Glutamatergic neuron (in vitro differentiated cells): Measurements from ENCODE around the gene RPL10A. TPM values are rescaled to one million over a fixed set of nuclear protein-coding genes. Genes with fewer than 3 reads are reported as not detected.

ENCODE experiments used
- DNase-seq: peaks from one replicate; pipeline ENCODE4 v3.0.0; 2022
- H3K27ac Mint-ChIP-seq: one replicate; pipeline ENCODE4 v1.8.0; 2020; ENCODE audit warnings: mild to moderate bottlenecking, mixed read lengths, inconsistent platforms; ENCODE audit not compliant: unreplicated experiment
- H3K27me3 Mint-ChIP-seq: one replicate; pipeline ENCODE4 v1.8.0; 2020; ENCODE audit warnings: mild to moderate bottlenecking, moderate library complexity, mixed read lengths, inconsistent platforms; ENCODE audit not compliant: unreplicated experiment
- H3K36me3 Mint-ChIP-seq: one replicate; pipeline ENCODE4 v1.8.0; 2020; ENCODE audit warnings: mild to moderate bottlenecking, mixed read lengths, inconsistent platforms; ENCODE audit not compliant: unreplicated experiment
- H3K4me1 Mint-ChIP-seq: one replicate; pipeline ENCODE4 v1.8.0; 2020; ENCODE audit warnings: mild to moderate bottlenecking, low read depth, mixed read lengths, inconsistent platforms; ENCODE audit not compliant: unreplicated experiment
- H3K4me3 Mint-ChIP-seq: one replicate; pipeline ENCODE4 v1.8.0; 2020; ENCODE audit warnings: mild to moderate bottlenecking, mixed read lengths, inconsistent platforms; ENCODE audit not compliant: unreplicated experiment
- H3K9me3 Mint-ChIP-seq: one replicate; pipeline ENCODE4 v1.8.0; 2020; ENCODE audit warnings: mild to moderate bottlenecking, moderate library complexity, mixed read lengths, inconsistent platforms; ENCODE audit not compliant: unreplicated experiment
- CTCF ChIP-seq: fragments of 200-600 bp; sonication (generic); IDR thresholded peaks from one replicate; pipeline ENCODE4 v1.5.0; 2021; ENCODE audit not compliant: partially characterized antibody, unreplicated experiment
- total RNA-seq: library from RNA; stranded (reverse); fragmentation: NEBNext Ultra II Directional; extraction: Animal tissue kit (Norgen Biotek cat#: 25700); gene quantifications from one replicate; pipeline ENCODE4 v1.2.1, GENCODE V29; 2021; ENCODE audit not compliant: unreplicated experiment

The RPL10A gene
- total RNA-seq, 1 donor from 2014 or later = 690 TPM

- no peak for TF ChIP-seq CTCF
- DNase-seq = peak; percentile 54
- Mint-ChIP-seq H3K27ac (peak overlapping the region; percentile 89), H3K4me1 (peaks cover 48% of the 10 kb centered on the region), H3K27me3 (peaks cover 10% of the 10 kb centered on the region), H3K4me3 (peak overlapping the region; percentile 80), H3K36me3 (no peaks in the 10 kb centered on the region), H3K9me3 (peaks cover 13% of the 10 kb centered on the region)
These were observed 24.2 kb downstream of the RPL10A start for GRCh38 chr6:35492258-35492973.

GRCh38 chr6:35492974-35493284 lies 24.7 kb downstream of the RPL10A start:
- peaks cover 10% of the 10 kb centered on the region for H3K27me3 Mint-ChIP-seq
- no peak for TF ChIP-seq CTCF
- peak overlapping the region; percentile 89 for H3K27ac Mint-ChIP-seq
- no peaks in the 10 kb centered on the region for H3K36me3 Mint-ChIP-seq
- peak overlapping the region; percentile 80 for H3K4me3 Mint-ChIP-seq
- DNase-seq = no peak
- peaks cover 13% of the 10 kb centered on the region for H3K9me3 Mint-ChIP-seq
- peaks cover 43% of the 10 kb centered on the region for H3K4me1 Mint-ChIP-seq

- Mint-ChIP-seq H3K27me3 (peaks cover 10% of the 10 kb centered on the region), H3K27ac (peak overlapping the region; percentile 89), H3K4me1 (peaks cover 41% of the 10 kb centered on the region), H3K36me3 (no peaks in the 10 kb centered on the region), H3K9me3 (peaks cover 14% of the 10 kb centered on the region), H3K4me3 (peak overlapping the region; percentile 80)
- TF ChIP-seq CTCF = no peak
- no peak for DNase-seq
These were observed 25.2 kb downstream of the RPL10A start for GRCh38 chr6:35493307-35493983.

GRCh38 chr6:35494161-35494563 lies 26.0 kb downstream of the RPL10A start:
- DNase-seq = peak; percentile 46
- Mint-ChIP-seq H3K9me3 (peaks cover 14% of the 10 kb centered on the region), H3K4me3 (peak overlapping the region; percentile 80), H3K4me1 (peaks cover 42% of the 10 kb centered on the region), H3K27ac (peak overlapping the region; percentile 89), H3K36me3 (no peaks in the 10 kb centered on the region), H3K27me3 (peaks cover 12% of the 10 kb centered on the region)
- TF ChIP-seq CTCF = no peak

- Mint-ChIP-seq H3K4me3 (peak overlapping the region; percentile 90), H3K27ac (peak overlapping the region; percentile 83), H3K27me3 (peaks cover 14% of the 10 kb centered on the region), H3K9me3 (peaks cover 13% of the 10 kb centered on the region), H3K36me3 (no peaks in the 10 kb centered on the region), H3K4me1 (peaks cover 47% of the 10 kb centered on the region)
- TF ChIP-seq CTCF = no peak
- peak; percentile 43 for DNase-seq
These were observed 27.2 kb downstream of the RPL10A start for GRCh38 chr6:35495258-35496035.
